Astrocyte (in vitro differentiated cells and primary cell): ENCODE measurements around the gene CWC27. TPM values are rescaled to one million over a fixed set of nuclear protein-coding genes. Genes with fewer than 3 reads are reported as not detected.

Experiments
- DNase-seq: peaks from one replicate; pipeline ENCODE4 v3.0.0-alpha.2; 2010; ENCODE audit warnings: low read depth
- FAIRE-seq: peaks from 2 replicates; lab custom pipeline; 2011; peaks lifted over from hg19 to GRCh38; lab: Jason Lieb, UNC
- H2AFZ ChIP-seq: 2 replicates; pipeline ENCODE4 v1.6.0; 2012; ENCODE audit warnings: low read depth, low read length, inconsistent platforms
- H3K27ac ChIP-seq: 2 replicates; pipeline ENCODE4 v1.5.1; 2011; ENCODE audit warnings: low read depth, low read length, inconsistent platforms
- H3K27me3 ChIP-seq: 2 replicates; pipeline ENCODE4 v1.6.0; 2011; ENCODE audit warnings: low read length, inconsistent platforms; ENCODE audit not compliant: insufficient read depth
- H3K36me3 ChIP-seq: 2 replicates; pipeline ENCODE4 v1.5.1; 2011; ENCODE audit warnings: low read length, inconsistent platforms; ENCODE audit not compliant: insufficient read depth
- H3K4me1 ChIP-seq: 2 replicates; pipeline ENCODE4 v1.5.1; 2011; ENCODE audit warnings: low read length, inconsistent platforms; ENCODE audit not compliant: insufficient read depth
- H3K4me2 ChIP-seq: 2 replicates; pipeline ENCODE4 v1.6.0; 2012; ENCODE audit warnings: low read length, inconsistent platforms
- H3K4me3 ChIP-seq: 2 replicates; pipeline ENCODE4 v1.5.1; 2011; ENCODE audit warnings: low read depth, mild to moderate bottlenecking, low read length, inconsistent platforms; ENCODE audit not compliant: insufficient read depth
- H3K79me2 ChIP-seq: 2 replicates; pipeline ENCODE4 v1.6.0; 2012; ENCODE audit warnings: mild to moderate bottlenecking, low read length, inconsistent platforms; ENCODE audit not compliant: insufficient read depth
- H3K9ac ChIP-seq: 2 replicates; pipeline ENCODE4 v1.6.0; 2012; ENCODE audit warnings: mild to moderate bottlenecking, low read length, inconsistent platforms
- H3K9me3 ChIP-seq: 2 replicates; pipeline ENCODE4 v1.5.1; 2012; ENCODE audit warnings: low read depth, mild to moderate bottlenecking, low read length, inconsistent platforms; ENCODE audit not compliant: insufficient read depth
- H4K20me1 ChIP-seq: 2 replicates; pipeline ENCODE4 v1.6.0; 2012; ENCODE audit warnings: low read length, inconsistent platforms; ENCODE audit not compliant: insufficient read depth
- H3K27ac Mint-ChIP-seq: one replicate; pipeline ENCODE4 v1.8.0; 2021; ENCODE audit warnings: mild to moderate bottlenecking, mixed read lengths; ENCODE audit not compliant: unreplicated experiment
- H3K27me3 Mint-ChIP-seq: one replicate; pipeline ENCODE4 v1.8.0; 2021; ENCODE audit warnings: low read depth, mixed read lengths; ENCODE audit not compliant: unreplicated experiment
- H3K36me3 Mint-ChIP-seq: one replicate; pipeline ENCODE4 v1.8.0; 2021; ENCODE audit warnings: low read depth, mixed read lengths; ENCODE audit not compliant: unreplicated experiment
- H3K4me1 Mint-ChIP-seq: one replicate; pipeline ENCODE4 v1.8.0; 2021; ENCODE audit warnings: low read depth, mixed read lengths; ENCODE audit not compliant: unreplicated experiment
- H3K4me3 Mint-ChIP-seq: one replicate; pipeline ENCODE4 v1.8.0; 2021; ENCODE audit warnings: mild to moderate bottlenecking, moderate library complexity, mixed read lengths; ENCODE audit not compliant: unreplicated experiment
- H3K9me3 Mint-ChIP-seq: one replicate; pipeline ENCODE4 v1.8.0; 2021; ENCODE audit warnings: mild to moderate bottlenecking, mixed read lengths; ENCODE audit not compliant: unreplicated experiment
- CTCF ChIP-seq: IDR thresholded peaks from 2 replicates; pipeline ENCODE4 v1.5.1; 2011; ENCODE audit warnings: low read depth, mild to moderate bottlenecking, inconsistent platforms, low read length, moderate library complexity; ENCODE audit not compliant: insufficient read depth
- EZH2 ChIP-seq: IDR thresholded peaks from 2 replicates; pipeline ENCODE4 v1.6.1; 2012; ENCODE audit warnings: mild to moderate bottlenecking, low read length, inconsistent platforms; ENCODE audit not compliant: insufficient read depth
- total RNA-seq: library from RNA; stranded (reverse); gene quantifications from 2 replicates; pipeline ENCODE4 v1.2.1, GENCODE V29; 2021

CWC27 gene
- total RNA-seq, 1 donor from 2014 or later, result 25.7 TPM

- Mint-ChIP-seq H3K4me3 (no peak overlapping the region), H3K9me3 (no peaks in the 10 kb centered on the region), H3K27ac (no peak overlapping the region), H3K4me1 (peaks cover 29% of the 10 kb centered on the region), H3K27me3 (no peaks in the 10 kb centered on the region), H3K36me3 (no peaks in the 10 kb centered on the region)
- FAIRE-seq, result no peak
- Histone ChIP-seq H3K4me2 (no peak overlapping the region), H3K4me3 (no peak overlapping the region), H3K36me3 (peaks cover 6% of the 10 kb centered on the region), H3K9me3 (no peaks in the 10 kb centered on the region), H3K27ac (no peak overlapping the region), H2AFZ (no peak overlapping the region), H4K20me1 (peaks cover 38% of the 10 kb centered on the region), H3K4me1 (peaks cover 8% of the 10 kb centered on the region), H3K9ac (no peak overlapping the region), H3K79me2 (peaks cover 94% of the 10 kb centered on the region), H3K27me3 (no peaks in the 10 kb centered on the region)
- DNase-seq, result no peak
- TF ChIP-seq CTCF (no peak), EZH2 (no peak)
These were observed 4.7 kb upstream of the CWC27 start for GRCh38 chr5:64763948-64764503.

GRCh38 chr5:64765804-64766504 is 2.8 kb upstream of the CWC27 start:
- Mint-ChIP-seq H3K4me3 (peak overlapping the region; percentile 7), H3K9me3 (no peaks in the 10 kb centered on the region), H3K4me1 (peaks cover 20% of the 10 kb centered on the region), H3K27me3 (no peaks in the 10 kb centered on the region), H3K27ac (peak overlapping the region; percentile 29), H3K36me3 (no peaks in the 10 kb centered on the region)
- peaks cover 11% of the 10 kb centered on the region for H3K4me1 ChIP-seq
- peak overlapping the region; percentile 20 for H3K4me2 ChIP-seq
- peaks cover 20% of the 10 kb centered on the region for H4K20me1 ChIP-seq
- peaks cover 6% of the 10 kb centered on the region for H3K36me3 ChIP-seq
- H2AFZ ChIP-seq, result no peak overlapping the region
- no peak overlapping the region for H3K4me3 ChIP-seq
- FAIRE-seq (no peak), DNase-seq (no peak)
- no peak for TF ChIP-seq EZH2
- TF ChIP-seq CTCF, result no peak
- peaks cover 96% of the 10 kb centered on the region for H3K79me2 ChIP-seq
- no peaks in the 10 kb centered on the region for H3K27me3 ChIP-seq
- no peak overlapping the region for H3K9ac ChIP-seq
- H3K27ac ChIP-seq, result no peak overlapping the region
- H3K9me3 ChIP-seq, result no peaks in the 10 kb centered on the region

- Histone ChIP-seq H3K9me3 (no peaks in the 10 kb centered on the region), H4K20me1 (peaks cover 11% of the 10 kb centered on the region), H3K27ac (no peak overlapping the region), H3K9ac (peak overlapping the region; percentile 92), H3K27me3 (no peaks in the 10 kb centered on the region), H3K4me2 (peak overlapping the region; percentile 90), H3K4me1 (peaks cover 11% of the 10 kb centered on the region), H3K79me2 (peaks cover 96% of the 10 kb centered on the region), H3K4me3 (peak overlapping the region; percentile 94), H2AFZ (no peak overlapping the region), H3K36me3 (peaks cover 6% of the 10 kb centered on the region)
- no peaks in the 10 kb centered on the region for H3K36me3 Mint-ChIP-seq
- peak overlapping the region; percentile 38 for H3K27ac Mint-ChIP-seq
- DNase-seq (no peak), FAIRE-seq (no peak)
- H3K4me3 Mint-ChIP-seq, result peak overlapping the region; percentile 98
- TF ChIP-seq CTCF (no peak), EZH2 (no peak)
- H3K4me1 Mint-ChIP-seq, result peaks cover 20% of the 10 kb centered on the region
- no peaks in the 10 kb centered on the region for H3K27me3 Mint-ChIP-seq
- no peaks in the 10 kb centered on the region for H3K9me3 Mint-ChIP-seq
These were observed 1.8 kb upstream of the CWC27 start for GRCh38 chr5:64766941-64767340.
